WTC11 (cell line): ENCODE measurements around the gene MALAT1. TPM values are rescaled to one million over a fixed set of nuclear protein-coding genes. Genes with fewer than 3 reads are reported as not detected.
A peak's percentile ranks its signal among the peaks of the same experiment; 100 is the strongest.

Experiments used
- ATAC-seq: fragments of 200-7000 bp; cut with Tn5 transposase; 2 replicates; pipeline ENCODE4 v1.10.0; 2021; ENCODE audit warnings: mild to moderate bottlenecking, moderate library complexity
- CTCF ChIA-PET: fragments of 300-600 bp; sonication (Branson Sonifier 250); formaldehyde crosslinking; loops from one replicate; lab custom pipeline; 2021; ENCODE audit warnings: antibody characterized with exemption; lab: Charles Lee
- POLR2A ChIA-PET: fragments of 350-600 bp; sonication (Branson Sonifier 250); formaldehyde crosslinking; loops from one replicate; lab custom pipeline; 2021; ENCODE audit warnings: antibody characterized with exemption; lab: Charles Lee
- DNase-seq: peaks from one replicate; pipeline ENCODE4 v3.0.0; 2021; ENCODE audit warnings: low spot score
- H3K27ac Mint-ChIP-seq: 2 replicates; pipeline ENCODE4 v1.8.0; 2021; ENCODE audit warnings: mixed read lengths
- H3K27me3 Mint-ChIP-seq: 2 replicates; pipeline ENCODE4 v1.8.0; 2021; ENCODE audit warnings: low read depth, mild to moderate bottlenecking, moderate library complexity, mixed read lengths
- H3K36me3 Mint-ChIP-seq: 2 replicates; pipeline ENCODE4 v1.8.0; 2021; ENCODE audit warnings: mixed read lengths
- H3K4me1 Mint-ChIP-seq: 2 replicates; pipeline ENCODE4 v1.8.0; 2022; ENCODE audit warnings: mixed read lengths
- H3K4me3 Mint-ChIP-seq: 2 replicates; pipeline ENCODE4 v1.8.0; 2021; ENCODE audit warnings: mild to moderate bottlenecking, moderate library complexity, mixed read lengths
- H3K9me3 Mint-ChIP-seq: 2 replicates; pipeline ENCODE4 v1.8.0; 2021; ENCODE audit warnings: mixed read lengths
- AR ChIP-seq: fragments of 250-450 bp; sonication (Bioruptor Pico); IDR thresholded peaks from 2 replicates; pipeline ENCODE4 v1.9.0; 2021; ENCODE audit warnings: mild to moderate bottlenecking
- FOXK1 ChIP-seq: sonication (generic); formaldehyde crosslinking; IDR thresholded peaks from 2 replicates; pipeline ENCODE4 v1.8.0; 2022; ENCODE audit warnings: mild to moderate bottlenecking, moderate library complexity, missing genetic modification reagents
- FOXP4 ChIP-seq: sonication (generic); formaldehyde crosslinking; IDR thresholded peaks from 2 replicates; pipeline ENCODE4 v1.8.0; 2022; ENCODE audit warnings: mild to moderate bottlenecking, missing genetic modification reagents
- GRHL2 ChIP-seq: fragments of 250-450 bp; sonication (Bioruptor Pico); IDR thresholded peaks from 2 replicates; pipeline ENCODE4 v1.8.0; 2022; ENCODE audit warnings: mild to moderate bottlenecking, moderate library complexity; ENCODE audit not compliant: insufficient replicate concordance, severe bottlenecking
- IRF2 ChIP-seq: sonication (generic); formaldehyde crosslinking; IDR thresholded peaks from 2 replicates; pipeline ENCODE4 v1.8.0; 2022; ENCODE audit warnings: low read depth, missing genetic modification reagents, borderline replicate concordance
- USF2 ChIP-seq: sonication (generic); formaldehyde crosslinking; IDR thresholded peaks from 2 replicates; pipeline ENCODE4 v1.8.1; 2023; ENCODE audit warnings: mild to moderate bottlenecking, missing genetic modification reagents, moderate library complexity
- ZMAT4 ChIP-seq: fragments of 250-450 bp; sonication (Bioruptor Pico); IDR thresholded peaks from 2 replicates; pipeline ENCODE4 v1.9.0; 2021; ENCODE audit warnings: mild to moderate bottlenecking
- ZNF232 ChIP-seq: sonication (generic); formaldehyde crosslinking; IDR thresholded peaks from 2 replicates; pipeline ENCODE4 v1.8.0; 2022; ENCODE audit warnings: mild to moderate bottlenecking, missing genetic modification reagents
- ZNF416 ChIP-seq: fragments of 250-450 bp; sonication (Bioruptor Pico); IDR thresholded peaks from 2 replicates; pipeline ENCODE4 v1.9.0; 2021; ENCODE audit warnings: mild to moderate bottlenecking, inconsistent platforms
- ZNF532 ChIP-seq: fragments of 250-450 bp; sonication (Bioruptor Pico); IDR thresholded peaks from 2 replicates; pipeline ENCODE4 v1.9.0; 2021; ENCODE audit warnings: mild to moderate bottlenecking, borderline replicate concordance
- ZNF671 ChIP-seq: fragments of 250-450 bp; sonication (Bioruptor Pico); IDR thresholded peaks from 2 replicates; pipeline ENCODE4 v1.8.0; 2021; ENCODE audit warnings: mild to moderate bottlenecking
- total RNA-seq: library from RNA; stranded (reverse); gene quantifications from 3 replicates; pipeline ENCODE4 v1.2.3, GENCODE V29; 2021

Gene MALAT1
- total RNA-seq, 1 experiment from 2014 or later, result 1,830 TPM

- TF ChIP-seq ZNF532 (peak; percentile 93), FOXK1 (no peak), IRF2 (CRISPR knock-in tag) (no peak)
Measured at GRCh38 chr11:65502555-65503367, 3.9 kb downstream of the MALAT1 start (continued).

- ATAC-seq (no peak), DNase-seq (no peak)
- ChIA-PET POLR2A (interaction anchor here (0.6 to 8.3 kb wide), 9 partner anchors 13 to 525 kb away, joined by 3 to 502 read pairs (median 135); partner anchors contain the start of genes FAU, MRPL49 and NEAT1), CTCF (interaction anchor here (1.8 to 8.3 kb wide), 2 partner anchors 25 to 27 kb away, joined by 7 to 84 read pairs; no protein-coding TSS in a partner anchor)
- Mint-ChIP-seq H3K4me3 (no peak overlapping the region), H3K9me3 (no peaks in the 10 kb centered on the region), H3K27ac (peak overlapping the region; percentile 69; the same call in 1 of the 2 replicates), H3K36me3 (no peaks in the 10 kb centered on the region; the same call in 1 of the 2 replicates), H3K27me3 (no peaks in the 10 kb centered on the region), H3K4me1 (peaks cover 52% of the 10 kb centered on the region)
- TF ChIP-seq ZMAT4 (CRISPR knock-in tag), result 0 out of 2 replicates have a peak, but pooled peaks have one; percentile 1
- no peak for TF ChIP-seq USF2 (CRISPR knock-in tag)
Measured at GRCh38 chr11:65503368-65503948, 4.6 kb downstream of the MALAT1 start.

- Mint-ChIP-seq H3K4me3 (no peak overlapping the region), H3K27me3 (no peaks in the 10 kb centered on the region), H3K36me3 (no peaks in the 10 kb centered on the region; the same call in 1 of the 2 replicates), H3K4me1 (peaks cover 51% of the 10 kb centered on the region), H3K27ac (peak overlapping the region; percentile 95), H3K9me3 (no peaks in the 10 kb centered on the region)
- CTCF ChIA-PET, result interaction anchor here (1.0 to 8.3 kb wide), 3 partner anchors 17 to 33 kb away, joined by 3 to 84 read pairs (median 83); no protein-coding TSS in a partner anchor
- no peak for DNase-seq
- no peak for ATAC-seq
- POLR2A ChIA-PET, result interaction anchor here (0.6 to 7.8 kb wide), 5 partner anchors 14 to 524 kb away, joined by 3 to 179 read pairs (median 87); partner anchors contain the start of gene NEAT1
- TF ChIP-seq ZNF532, result peak; percentile 90; the same call in 1 of the 2 replicates
- TF ChIP-seq ZNF416, result peak; percentile 80; the same call in 1 of the 2 replicates
- TF ChIP-seq AR (CRISPR knock-in tag), result peak; percentile 30; the same call in 1 of the 2 replicates
- TF ChIP-seq FOXP4 (CRISPR knock-in tag), result no peak
- no peak for TF ChIP-seq ZNF232 (CRISPR knock-in tag)
- TF ChIP-seq GRHL2 (CRISPR knock-in tag), result no peak
- TF ChIP-seq ZNF671 (CRISPR knock-in tag), result peak; percentile 71; the same call in 1 of the 2 replicates
Measured at GRCh38 chr11:65503949-65504673, 5.3 kb downstream of the MALAT1 start.
